Heart right ventricle (tissue), 16 donors: ENCODE data around the gene HSPA12B. TPM values are rescaled to one million over a fixed set of nuclear protein-coding genes. Genes with fewer than 3 reads are reported as not detected.

Experiments used
- ATAC-seq, 8 donors: fragments of 200-7000 bp; cut with Tn5 transposase; one replicate each; pipeline ENCODE4 v1.9.1; 2020; ENCODE audit warnings: mild to moderate bottlenecking in 8 of 8, moderate library complexity in 8 of 8, moderate number of reproducible peaks in 1 of 8
- DNase-seq, 2 donors: peaks; one replicate each; pipeline ENCODE4 v3.0.0-alpha.2; 2020
- H3K27ac ChIP-seq, 10 donors: fragments of 200-600 bp; sonication (generic) in 2 of 10; one replicate each; pipeline versions ENCODE4 v1.5.0 to v1.8.0; 2020 to 2022; ENCODE audit warnings: mild to moderate bottlenecking in 3 of 10
- H3K27me3 ChIP-seq, 7 donors: fragments of 200-600 bp; one replicate each; pipeline ENCODE4 v1.8.0; 2021 to 2022; ENCODE audit warnings: mild to moderate bottlenecking in 2 of 7
- H3K36me3 ChIP-seq, 9 donors: fragments of 200-600 bp; sonication (generic) in 1 of 9; one replicate each; pipeline versions ENCODE4 v1.5.0 to v1.8.0; 2020 to 2022; ENCODE audit warnings: mild to moderate bottlenecking in 2 of 9
- H3K4me1 ChIP-seq, 9 donors: fragments of 200-600 bp; sonication (generic) in 1 of 9; one replicate each; pipeline versions ENCODE4 v1.5.0 to v1.8.0; 2020 to 2022; ENCODE audit warnings: mild to moderate bottlenecking in 4 of 9
- H3K4me3 ChIP-seq, 10 donors: fragments of 200-600 bp; sonication (generic) in 2 of 10; one replicate each; pipeline versions ENCODE4 v1.5.0 to v1.8.0; 2020 to 2022; ENCODE audit warnings: mild to moderate bottlenecking in 7 of 10, moderate library complexity in 2 of 10
- H3K9me3 ChIP-seq, 11 donors: fragments of 200-600 bp in 10 of 11; sonication (generic) in 2 of 11; one replicate each; pipeline versions ENCODE4 v1.5.0 to v1.8.0; 2013 to 2022; ENCODE audit warnings: mild to moderate bottlenecking in 2 of 11, control low read depth in 1 of 11, moderate library complexity in 1 of 11
- WGBS, 2 donors: extraction: QIAGEN DNeasy Blood & Tissue Kit; methylation state at CpG; one replicate each; pipeline ENCODE4 v1.1.7; 2013; ENCODE audit warnings: inconsistent platforms in 1 of 2; 5-methylcytosine and 5-hydroxymethylcytosine counted together
- intact Hi-C, 10 donors: fragments of 100-400 bp; cut with DNase I; formaldehyde crosslinking; loops; one replicate each; pipeline versions ENCODE4 v1.11.1 to v1.14.2; 2022
- polyA plus RNA-seq, 2 donors: library from polyadenylated mRNA; stranded (reverse); fragments of 200-250 nt; gene quantifications; one replicate each; pipeline ENCODE4 v1.2.3, GENCODE V29; 2013
- total RNA-seq, 10 donors: library from RNA; stranded (reverse); fragmentation: NEBNext Ultra II Directional in 3 of 10; extraction: Animal tissue kit (Norgen Biotek cat#: 25700) in 3 of 10; gene quantifications; one replicate each; pipeline versions ENCODE4 v1.2.1 to v1.2.4, GENCODE V29; 2021 to 2023
- TF ChIP-seq, protein P1 (sequence below), 9 donors: fragments of 200-600 bp; sonication (generic) in 2 of 9; IDR thresholded peaks; one replicate each; pipeline versions ENCODE4 v1.5.0 to v1.8.0; 2021 to 2022; ENCODE audit warnings: antibody characterized with exemption in 9 of 9, mild to moderate bottlenecking in 5 of 9, moderate library complexity in 1 of 9
- donor health status: Arrhythmogenic right ventricular cardiomyopathy.
- donor health status: ischemic (EF 13 %, LVEDD 7.1; RV severe dilation, severe dysfunction).
- donor health status: healthy with polysubstance abuse.
- donor health status: DM: no; HTN: yes; CAD: no.
- donor health status: DM: no; HTN: no; CAD: no.
- donor health status: ischemic (EF 25% LVEDD 6.9; RV normal size, moderate dysfunction).
- donor health status: ischemic (EF 25% LVEDD 5.7; RV mildly dilated, moderate dysfunction).
- donor health status: healthy.
- donor health status: DM: yes; HTN: yes; CAD: no.
- donor health status: Ischemic cardiomyopathy.
- donor health status: ischemic (EF 35%, LVEDD 5.7; RV mildly dilated, moderate dysfunction).
- donor health status: nonischemic (EF 11% LVEDD 7.7; RV severe dilation, severe dysfunction).
- donor health status: DM: yes; HTN: yes; CAD: no.
- donor health status: PGD.
- donor health status: ischemic (EF 29% LVEDD 5.4; RV normal size, mild dysfunction).
- donor health status: nonischemic (EF 23%, LVEDD 6.1; RV moderate dilation, normal function).

The HSPA12B gene
- total and polyA plus RNA-seq, 12 donors, result 8.4 to 26.5 (median 13.0) TPM

- Histone ChIP-seq H3K36me3 (peaks cover 0 to 38% (median 0%) of the 10 kb centered on the region in 9 donors), H3K27ac (no peak overlapping the region), H3K9me3 (peaks cover 0 to 4% (median 0%) of the 10 kb centered on the region in 11 donors), H3K4me1 (peaks cover 5 to 13% (median 11%) of the 10 kb centered on the region in 9 donors), H3K27me3 (no peaks in the 10 kb centered on the region), H3K4me3 (no peak overlapping the region)
- ATAC-seq (no peak), DNase-seq (no peak)
- intact Hi-C loops, result no loop called here
- WGBS, 2 donors, result 94% methylated on average over 16 of the region's 16 CpGs
- TF ChIP-seq, protein P1, sequence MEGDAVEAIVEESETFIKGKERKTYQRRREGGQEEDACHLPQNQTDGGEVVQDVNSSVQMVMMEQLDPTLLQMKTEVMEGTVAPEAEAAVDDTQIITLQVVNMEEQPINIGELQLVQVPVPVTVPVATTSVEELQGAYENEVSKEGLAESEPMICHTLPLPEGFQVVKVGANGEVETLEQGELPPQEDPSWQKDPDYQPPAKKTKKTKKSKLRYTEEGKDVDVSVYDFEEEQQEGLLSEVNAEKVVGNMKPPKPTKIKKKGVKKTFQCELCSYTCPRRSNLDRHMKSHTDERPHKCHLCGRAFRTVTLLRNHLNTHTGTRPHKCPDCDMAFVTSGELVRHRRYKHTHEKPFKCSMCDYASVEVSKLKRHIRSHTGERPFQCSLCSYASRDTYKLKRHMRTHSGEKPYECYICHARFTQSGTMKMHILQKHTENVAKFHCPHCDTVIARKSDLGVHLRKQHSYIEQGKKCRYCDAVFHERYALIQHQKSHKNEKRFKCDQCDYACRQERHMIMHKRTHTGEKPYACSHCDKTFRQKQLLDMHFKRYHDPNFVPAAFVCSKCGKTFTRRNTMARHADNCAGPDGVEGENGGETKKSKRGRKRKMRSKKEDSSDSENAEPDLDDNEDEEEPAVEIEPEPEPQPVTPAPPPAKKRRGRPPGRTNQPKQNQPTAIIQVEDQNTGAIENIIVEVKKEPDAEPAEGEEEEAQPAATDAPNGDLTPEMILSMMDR (IDR thresholded peaks at IDR 0.05), result no peak
These were observed 41.2 kb upstream of the HSPA12B start for GRCh38 chr20:3691306-3691705.

DNA sequence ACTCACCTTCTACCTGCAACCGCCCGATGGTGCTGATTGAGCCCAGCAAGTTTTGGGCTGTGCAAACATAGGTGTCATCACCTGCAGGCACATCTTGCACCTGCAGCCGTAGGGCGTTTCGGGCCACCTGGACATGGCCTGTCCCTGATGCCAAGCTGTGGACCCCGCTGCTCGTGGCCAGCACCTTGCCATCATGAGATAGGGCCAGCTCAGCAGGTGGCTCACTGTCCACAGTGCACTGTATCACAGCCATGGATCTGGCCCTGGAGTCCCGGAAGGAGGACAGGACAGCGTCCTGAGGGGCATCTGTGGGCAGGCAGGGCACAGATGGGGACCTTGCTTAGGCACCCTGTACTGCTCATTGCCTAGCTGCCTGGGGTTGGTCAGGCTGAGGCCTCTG, 40.6 kb upstream of the HSPA12B start:
- no peak overlapping the region for H3K4me3 ChIP-seq
- 89 to 95% methylated on average over 9 of the region's 9 CpGs for WGBS, 2 donors
- peaks cover 0 to 42% (median 0%) of the 10 kb centered on the region in 9 donors for H3K36me3 ChIP-seq
- H3K27ac ChIP-seq, result no peak overlapping the region
- intact Hi-C loops, result no loop called here
- no peaks in the 10 kb centered on the region for H3K27me3 ChIP-seq
- peaks cover 2 to 8% (median 6%) of the 10 kb centered on the region in 9 donors for H3K4me1 ChIP-seq
- TF ChIP-seq, protein P1 (IDR thresholded peaks at IDR 0.05), result no peak
- no peak for ATAC-seq
- DNase-seq, result no peak
- H3K9me3 ChIP-seq, result peaks cover 0 to 7% (median 0%) of the 10 kb centered on the region in 11 donors

- H3K27ac ChIP-seq, result no peak overlapping the region
- H3K36me3 ChIP-seq, result peaks cover 0 to 50% (median 0%) of the 10 kb centered on the region in 9 donors
- DNase-seq, result no peak
- peaks cover 0 to 7% (median 0%) of the 10 kb centered on the region in 11 donors for H3K9me3 ChIP-seq
- 94 to 95% methylated on average over 23 of the region's 23 CpGs for WGBS, 2 donors
- no peak for ATAC-seq
- H3K4me3 ChIP-seq, result no peak overlapping the region
- TF ChIP-seq, protein P1 (IDR thresholded peaks at IDR 0.05), result no peak
- no peaks in the 10 kb centered on the region for H3K4me1 ChIP-seq
- no peaks in the 10 kb centered on the region for H3K27me3 ChIP-seq
- intact Hi-C loops, result no loop called here
These were observed 39.7 kb upstream of the HSPA12B start for GRCh38 chr20:3692706-3693294.

DNA sequence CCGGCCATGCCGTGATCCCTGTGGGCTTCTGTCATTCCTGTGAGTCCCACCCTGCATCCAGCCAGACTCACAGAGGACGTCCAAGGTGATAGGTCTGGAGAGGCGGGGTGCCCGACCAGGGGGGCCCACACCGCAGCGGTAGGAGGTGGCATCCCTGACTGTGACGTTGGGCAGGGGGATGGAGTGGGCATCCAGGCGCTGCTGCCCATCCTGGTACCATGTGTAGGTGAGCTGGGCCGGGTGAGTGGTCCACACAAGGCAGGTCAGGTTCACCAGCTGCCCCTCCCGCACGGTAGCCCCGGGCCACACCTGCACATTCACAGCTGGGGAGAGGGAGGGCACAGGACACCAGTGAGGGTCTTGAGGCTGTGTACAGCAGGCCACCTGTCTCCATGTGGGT, 39.1 kb upstream of the HSPA12B start:
- Histone ChIP-seq H3K27ac (no peak overlapping the region), H3K4me3 (no peak overlapping the region), H3K9me3 (peaks cover 0 to 7% (median 0%) of the 10 kb centered on the region in 11 donors), H3K4me1 (no peaks in the 10 kb centered on the region), H3K36me3 (peaks cover 0 to 53% (median 0%) of the 10 kb centered on the region in 9 donors), H3K27me3 (no peaks in the 10 kb centered on the region)
- 90 to 93% methylated on average over 13 of the region's 13 CpGs for WGBS, 2 donors
- no peak for ATAC-seq
- intact Hi-C loops, result no loop called here
- DNase-seq, result no peak
- TF ChIP-seq, protein P1 (IDR thresholded peaks at IDR 0.05), result no peak
